Activated naive CD8-positive, alpha-beta T cell treated with anti-CD3 and anti-CD28 coated beads, Interleukin-2, amount 50 U/mL, for 16 hours (primary cell): ENCODE measurements around the gene PTPRM.

ENCODE experiments used
- DNase-seq: peaks from one replicate; pipeline ENCODE4 v3.0.0-alpha.2; 2020; ENCODE audit warnings: low read depth, low spot score

PTPRM gene

GRCh38 chr18:7755753-7756475 is 188.8 kb downstream of the PTPRM start:
- DNase-seq: no peak

GRCh38 chr18:7757175-7757574 is 190.1 kb downstream of the PTPRM start:
- DNase-seq: no peak

DNA sequence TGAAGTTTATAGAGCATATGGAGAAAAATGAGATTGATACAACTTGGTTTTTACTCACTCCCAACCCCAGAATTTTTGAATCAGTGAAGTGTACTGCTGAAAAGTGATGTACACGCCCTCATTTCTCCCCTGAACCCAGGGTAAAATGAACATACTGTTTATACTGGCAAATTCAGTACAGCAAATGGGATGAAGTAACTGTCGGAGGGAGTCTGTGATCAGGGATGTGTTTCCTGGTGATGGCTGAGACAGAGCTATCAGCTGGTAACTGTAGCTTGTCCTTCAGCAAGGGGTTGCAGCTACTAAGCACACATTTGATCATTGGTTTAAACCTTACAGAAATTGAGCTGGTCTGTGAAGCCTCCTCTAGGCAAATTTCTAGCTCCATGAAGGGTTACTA is 191.6 kb downstream of the PTPRM start:
- DNase-seq: no peak

DNA sequence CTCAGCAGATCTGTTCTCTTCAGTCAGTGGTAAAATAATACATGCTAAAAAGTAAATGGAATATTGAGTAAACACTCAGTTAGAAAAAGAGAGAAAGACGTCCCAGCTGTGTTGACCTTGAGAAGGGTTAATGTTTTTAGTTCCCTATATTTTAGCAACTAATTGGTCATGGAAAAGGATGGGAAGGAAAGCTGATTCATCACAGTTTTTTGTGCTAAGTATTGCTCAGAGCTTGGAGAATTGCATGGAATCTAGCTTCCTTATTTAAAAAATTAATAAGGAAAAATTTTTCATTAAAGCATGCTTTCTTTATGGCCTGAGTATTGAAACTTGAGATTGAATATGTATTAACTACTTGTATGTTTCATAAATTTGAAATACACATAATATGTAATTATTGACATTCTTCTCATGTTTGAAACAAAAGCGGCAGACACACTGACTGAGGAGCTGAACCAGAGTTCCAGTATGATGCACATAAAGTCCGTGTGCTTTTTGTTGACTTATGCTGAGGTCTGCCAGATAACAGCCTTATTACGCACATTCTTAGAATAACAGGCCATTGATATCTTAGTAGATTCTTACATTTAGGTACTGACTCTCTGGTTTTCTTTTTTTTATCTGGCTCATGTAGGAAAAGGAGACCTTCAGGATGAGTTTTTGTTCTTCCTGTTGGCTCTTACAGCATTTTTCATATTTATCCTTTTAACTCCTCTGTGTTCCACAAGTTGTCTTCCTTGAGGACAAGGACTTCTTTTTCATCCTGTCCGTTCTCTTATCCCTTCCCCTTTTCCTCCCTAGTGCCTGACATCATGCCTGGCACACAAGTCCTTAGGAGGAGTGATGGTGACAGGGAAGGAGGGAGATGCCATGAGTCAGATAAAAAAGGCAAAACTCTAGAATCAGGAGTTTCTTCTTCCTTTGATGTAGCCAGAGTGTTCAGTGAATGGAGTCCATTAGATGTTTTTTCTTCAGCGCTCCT is 194.1 kb downstream of the PTPRM start:
- DNase-seq: no peak

- DNase-seq: no peak
These were observed 197.3 kb downstream of the PTPRM start for GRCh38 chr18:7764405-7764804.

- no peak for DNase-seq
These were observed 199.2 kb downstream of the PTPRM start for GRCh38 chr18:7766346-7766745.

GRCh38 chr18:7766817-7767216 is 199.7 kb downstream of the PTPRM start:
- no peak for DNase-seq

GRCh38 chr18:7770908-7771307 is 203.8 kb downstream of the PTPRM start:
- no peak for DNase-seq

- DNase-seq: no peak
These were observed 205.4 kb downstream of the PTPRM start for GRCh38 chr18:7772510-7772888.

- DNase-seq: no peak
These were observed 205.8 kb downstream of the PTPRM start for GRCh38 chr18:7772951-7773350.

GRCh38 chr18:7775128-7775527 is 208.0 kb downstream of the PTPRM start:
- DNase-seq: no peak

DNA sequence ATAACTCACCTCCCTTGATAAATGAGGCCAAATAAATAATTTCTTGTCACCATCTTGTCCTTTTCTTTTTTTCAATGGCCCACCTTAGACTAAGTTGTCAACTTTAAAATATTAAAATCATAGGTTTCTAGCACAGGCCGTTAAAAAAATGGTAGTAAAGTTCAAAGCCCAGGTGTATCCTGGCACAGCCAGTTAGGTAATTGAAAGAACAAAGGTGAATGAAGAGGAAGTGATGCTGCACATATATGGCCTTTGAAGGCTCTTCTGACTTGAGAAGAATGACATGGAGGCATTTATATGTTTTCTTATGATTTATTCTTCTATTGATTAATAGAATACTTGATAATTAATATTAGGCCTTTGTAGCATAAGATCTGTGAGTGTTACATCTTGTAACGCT is 208.7 kb downstream of the PTPRM start:
- no peak for DNase-seq

GRCh38 chr18:7778181-7778580 is 211.1 kb downstream of the PTPRM start:
- DNase-seq: no peak

DNA sequence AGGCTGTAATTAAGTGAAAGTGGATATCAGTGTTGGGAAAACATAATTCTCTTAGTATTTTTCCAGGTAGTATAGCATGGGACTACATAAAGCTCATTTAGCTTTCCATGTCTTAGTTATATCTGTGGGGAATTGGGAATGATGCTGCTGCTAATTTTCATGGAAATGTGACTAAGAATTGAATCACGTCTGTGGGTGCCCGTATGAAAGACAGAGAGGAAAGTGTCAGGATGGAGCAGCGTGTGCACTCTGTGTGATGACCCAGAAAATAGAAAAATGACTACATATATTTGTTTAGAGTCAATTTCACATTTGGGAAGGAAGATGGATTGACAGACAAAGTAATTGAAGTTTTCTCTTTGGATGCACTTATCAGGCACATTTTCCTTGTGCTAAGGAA is 212.1 kb downstream of the PTPRM start:
- DNase-seq: no peak

DNA sequence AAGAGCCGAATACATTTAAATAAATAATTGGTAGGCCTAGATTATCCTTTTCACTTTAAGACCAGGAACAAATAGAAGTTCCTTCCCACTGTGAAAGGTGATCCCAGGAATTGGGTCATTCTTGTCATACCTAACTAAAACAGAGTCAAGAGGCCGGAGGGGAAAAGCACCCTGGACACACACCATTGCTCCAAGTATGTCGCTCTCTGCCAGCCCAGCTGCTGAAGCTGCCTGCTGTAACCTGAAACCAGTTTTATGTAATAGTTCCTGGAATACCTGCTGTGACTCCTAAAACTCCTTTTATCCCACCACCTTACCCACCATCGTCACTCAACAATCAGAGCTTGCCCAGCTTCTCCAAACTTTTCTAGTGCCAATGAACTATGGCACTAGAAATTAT is 217.1 kb downstream of the PTPRM start:
- no peak for DNase-seq

- no peak for DNase-seq
These were observed 219.5 kb downstream of the PTPRM start for GRCh38 chr18:7786569-7786968.

DNA sequence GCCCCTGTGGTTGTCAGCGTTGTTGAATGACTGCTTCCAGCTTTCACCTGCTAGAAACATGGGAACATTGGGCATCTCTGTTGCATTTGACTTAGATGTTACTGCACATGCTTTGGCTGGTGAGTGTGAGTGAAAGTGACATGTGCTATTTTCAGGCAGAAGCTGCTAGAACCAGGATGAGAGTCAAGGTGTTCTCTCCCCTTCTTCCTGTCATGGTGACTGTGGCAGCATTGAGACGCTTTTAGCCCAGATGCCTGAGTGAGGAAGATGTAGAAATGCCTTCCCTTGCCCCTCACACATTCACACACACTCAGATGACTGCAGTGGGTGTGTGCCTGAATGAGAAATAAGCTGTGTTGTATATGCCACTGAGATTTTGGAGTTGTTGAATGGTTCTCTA is 220.2 kb downstream of the PTPRM start:
- DNase-seq: no peak

GRCh38 chr18:7789856-7790552 is 222.9 kb downstream of the PTPRM start:
- no peak for DNase-seq

DNA sequence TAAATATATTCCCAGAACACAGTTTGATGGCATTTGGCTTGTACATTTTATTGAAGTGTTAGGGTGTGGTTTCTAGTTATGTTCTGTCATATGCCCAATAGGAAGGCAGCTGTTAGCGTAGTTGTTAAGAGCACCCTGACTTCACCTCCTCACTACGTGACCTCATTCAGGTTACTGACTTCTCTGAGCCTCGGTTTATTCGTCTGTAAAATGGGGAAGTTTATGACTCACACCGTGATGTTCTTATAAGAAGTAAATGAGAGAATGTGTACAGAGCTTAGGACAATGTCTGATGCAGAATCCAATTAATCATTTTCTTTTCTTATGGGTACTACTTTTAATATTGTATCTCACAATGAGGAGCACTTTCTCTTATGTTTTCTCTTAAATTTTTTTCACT is 226.0 kb downstream of the PTPRM start:
- no peak for DNase-seq

DNA sequence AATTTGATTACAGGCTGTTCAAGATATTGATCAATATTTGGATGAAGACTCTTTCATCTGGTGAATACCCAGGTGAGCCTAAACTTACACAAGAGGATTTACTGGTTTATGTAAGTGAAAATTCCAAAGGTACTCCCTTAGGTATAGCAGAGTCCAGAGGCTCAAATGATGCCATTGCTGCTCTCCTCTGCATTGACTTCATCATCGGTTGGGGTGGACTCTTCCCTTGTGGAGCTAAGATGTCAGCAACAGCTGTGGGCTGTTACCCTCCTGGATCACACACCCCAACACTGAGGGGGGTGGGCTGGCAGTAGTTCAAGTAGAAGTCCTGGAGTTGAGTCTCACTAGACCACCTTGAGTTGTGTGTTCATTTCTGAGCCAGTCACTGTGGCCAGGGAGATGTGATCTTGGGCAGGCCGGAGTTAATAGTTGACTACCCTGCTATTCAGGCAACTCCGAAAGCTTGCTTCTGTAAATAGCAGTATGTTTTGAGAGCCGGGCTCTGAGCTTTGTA is 236.9 kb downstream of the PTPRM start:
- DNase-seq: no peak

DNA sequence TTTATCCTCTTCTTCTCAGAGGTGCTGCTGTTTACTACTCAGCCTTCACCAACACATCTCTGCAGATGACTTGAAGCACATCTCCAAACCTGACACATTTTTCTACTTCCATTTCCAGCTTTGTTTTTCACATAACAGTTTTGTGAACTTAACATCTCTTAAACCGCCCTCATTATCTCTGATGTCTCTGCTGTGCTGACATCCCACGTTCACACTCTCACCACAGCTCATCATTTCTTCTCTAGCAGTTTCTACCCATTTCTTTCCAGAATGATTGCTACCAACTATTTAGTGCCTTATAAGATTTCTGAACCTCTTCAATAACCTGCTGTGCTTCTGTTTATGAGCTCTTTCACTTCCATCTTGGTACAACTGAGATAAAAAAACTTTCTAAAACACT is 238.0 kb downstream of the PTPRM start:
- no peak for DNase-seq

- DNase-seq: no peak
These were observed 238.8 kb downstream of the PTPRM start for GRCh38 chr18:7805880-7806279.
